Gastrocnemius medialis (tissue), 4 donors: ENCODE measurements around the gene SRPX2.

Source experiments
- POLR2A ChIP-seq, 2 donors: fragments of 450-650 bp; IDR thresholded peaks; one replicate each; pipeline ENCODE4 v1.6.1; 2017; ENCODE audit warnings: antibody characterized with exemption in 2 of 2, mild to moderate bottlenecking in 2 of 2, moderate library complexity in 2 of 2
- TF ChIP-seq, protein P1 (sequence below), 5 experiments: fragments of 450-650 bp in 3 of 5; fragments of 200-600 bp in 2 of 5; sonication (generic) in 2 of 5; IDR thresholded peaks in 4 of 5; conservative IDR thresholded peaks in 1 of 5; 1 replicate in 4 of 5; 2 replicates in 1 of 5; pipeline ENCODE4 v1.5.1; 2016 to 2019; ENCODE audit warnings: antibody characterized with exemption in 5 of 5, mild to moderate bottlenecking in 3 of 5, moderate library complexity in 3 of 5

- TF ChIP-seq, protein P1, sequence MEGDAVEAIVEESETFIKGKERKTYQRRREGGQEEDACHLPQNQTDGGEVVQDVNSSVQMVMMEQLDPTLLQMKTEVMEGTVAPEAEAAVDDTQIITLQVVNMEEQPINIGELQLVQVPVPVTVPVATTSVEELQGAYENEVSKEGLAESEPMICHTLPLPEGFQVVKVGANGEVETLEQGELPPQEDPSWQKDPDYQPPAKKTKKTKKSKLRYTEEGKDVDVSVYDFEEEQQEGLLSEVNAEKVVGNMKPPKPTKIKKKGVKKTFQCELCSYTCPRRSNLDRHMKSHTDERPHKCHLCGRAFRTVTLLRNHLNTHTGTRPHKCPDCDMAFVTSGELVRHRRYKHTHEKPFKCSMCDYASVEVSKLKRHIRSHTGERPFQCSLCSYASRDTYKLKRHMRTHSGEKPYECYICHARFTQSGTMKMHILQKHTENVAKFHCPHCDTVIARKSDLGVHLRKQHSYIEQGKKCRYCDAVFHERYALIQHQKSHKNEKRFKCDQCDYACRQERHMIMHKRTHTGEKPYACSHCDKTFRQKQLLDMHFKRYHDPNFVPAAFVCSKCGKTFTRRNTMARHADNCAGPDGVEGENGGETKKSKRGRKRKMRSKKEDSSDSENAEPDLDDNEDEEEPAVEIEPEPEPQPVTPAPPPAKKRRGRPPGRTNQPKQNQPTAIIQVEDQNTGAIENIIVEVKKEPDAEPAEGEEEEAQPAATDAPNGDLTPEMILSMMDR (IDR thresholded peaks at IDR 0.05 in 4 of 5, conservative IDR thresholded peaks at IDR 0.05 in 1 of 5) = no peak
- TF ChIP-seq POLR2A (IDR thresholded peaks at IDR 0.05) = peak in 1 of 2 donors; percentile 33
Measured at GRCh38 chrX:100649550-100650356, 5.8 kb downstream of the SRPX2 start.
